Raji (cell line): ENCODE data around the gene DLGAP5.

ENCODE experiments used
- POLR2A ChIP-seq: IDR thresholded peaks from 2 replicates; pipeline ENCODE4 v1.6.1; 2011; ENCODE audit warnings: low read depth, low read length, control low read depth; ENCODE audit not compliant: insufficient read depth

The DLGAP5 gene

DNA sequence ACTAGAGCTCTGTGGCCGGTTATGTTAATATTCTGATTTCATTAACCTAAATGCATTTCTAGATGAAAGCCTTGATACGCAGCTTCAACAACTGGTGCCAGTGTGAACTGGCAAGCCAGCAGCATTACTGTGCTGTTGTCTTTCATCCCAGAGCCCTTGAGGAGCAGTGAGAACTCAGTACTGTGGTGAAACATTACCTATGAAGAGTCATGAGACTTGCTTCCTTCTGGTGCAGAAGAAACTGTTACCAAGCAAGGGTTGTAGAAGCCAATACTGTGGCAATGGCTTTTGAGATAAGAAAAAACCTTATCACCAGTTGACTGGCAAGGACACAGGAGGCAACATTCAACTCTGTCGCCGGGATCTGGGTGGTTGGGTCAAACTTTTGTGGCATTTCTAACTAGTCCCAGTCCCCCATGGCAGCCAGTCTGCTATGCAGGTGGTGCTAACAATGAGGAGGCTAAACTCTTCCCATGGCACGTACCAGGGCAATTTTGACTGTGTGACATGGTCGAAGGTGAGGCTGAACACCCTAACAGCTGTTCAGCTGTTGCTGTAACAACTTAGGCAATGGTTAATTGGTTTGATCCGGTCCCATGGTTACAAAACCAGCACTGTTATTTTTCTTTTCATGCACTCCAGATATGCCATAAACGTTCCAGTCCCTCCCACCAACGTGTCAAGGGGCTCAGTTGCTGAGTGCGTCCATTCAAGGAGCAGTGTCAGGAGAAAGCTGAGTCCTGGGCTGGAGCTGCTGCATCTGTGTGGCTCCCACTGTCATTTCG is 74.9 kb downstream of the DLGAP5 start:
- TF ChIP-seq POLR2A: no peak

DNA sequence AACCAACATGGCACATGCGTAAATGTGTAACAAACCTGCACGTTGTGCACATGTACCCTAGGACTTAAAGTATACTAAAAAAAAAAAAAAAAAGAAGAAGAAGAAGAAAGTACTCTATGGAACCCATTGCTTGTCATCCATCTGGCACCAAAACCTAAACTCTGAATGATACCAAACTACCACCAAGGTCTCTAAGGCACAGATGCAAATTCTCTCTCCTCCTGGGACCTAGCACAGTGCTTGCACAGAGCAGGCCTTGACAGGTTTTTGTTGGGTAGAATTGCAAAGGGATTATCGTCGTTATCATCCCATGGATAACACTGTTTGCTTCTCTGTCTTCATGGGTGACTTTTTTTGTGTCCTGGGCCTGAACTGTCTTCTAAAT is 75.5 kb downstream of the DLGAP5 start:
- no peak for TF ChIP-seq POLR2A

DNA sequence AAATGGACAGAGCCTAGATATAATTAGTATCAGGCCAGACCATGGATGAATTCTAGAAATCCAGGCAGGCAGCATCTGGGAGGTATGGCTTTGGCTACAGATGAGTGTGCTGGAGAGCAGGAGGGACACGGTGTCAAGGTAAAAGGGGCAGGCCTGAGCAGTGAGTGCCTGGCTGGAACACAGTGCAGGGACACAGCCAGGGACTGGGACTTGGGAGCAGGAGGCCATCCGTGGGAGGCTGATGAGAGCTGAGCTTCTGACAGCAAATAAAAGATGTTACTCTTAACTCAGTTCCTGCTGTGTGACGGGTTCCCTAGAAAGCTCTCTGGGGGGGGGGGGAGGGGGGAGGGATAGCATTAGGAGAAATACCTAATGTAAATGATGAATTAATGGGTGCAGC is 75.9 kb downstream of the DLGAP5 start:
- no peak for TF ChIP-seq POLR2A

- TF ChIP-seq POLR2A: no peak
These were observed 76.7 kb downstream of the DLGAP5 start for GRCh38 chr14:55114720-55115119.

GRCh38 chr14:55111122-55111708 is 80.2 kb downstream of the DLGAP5 start:
- no peak for TF ChIP-seq POLR2A

DNA sequence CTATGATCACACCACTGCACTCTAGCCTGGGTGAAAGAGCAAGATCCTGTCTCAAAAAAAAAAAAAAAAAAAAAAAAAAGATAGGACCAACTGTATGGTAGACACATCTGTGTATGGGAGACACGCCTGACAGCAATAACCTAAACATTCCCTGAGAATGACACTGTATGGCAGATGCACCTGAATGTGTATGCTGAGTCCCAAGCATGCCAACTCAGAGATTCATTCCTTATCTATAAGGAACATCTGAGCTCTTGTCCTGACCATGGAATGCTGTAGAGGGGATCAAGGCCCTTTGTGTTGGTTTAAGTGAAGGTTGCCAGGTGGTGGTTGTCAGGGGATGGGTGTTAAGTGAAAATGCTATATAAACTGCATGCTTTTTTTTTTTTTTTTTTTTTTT is 81.5 kb downstream of the DLGAP5 start:
- no peak for TF ChIP-seq POLR2A

GRCh38 chr14:55107766-55108554 is 83.4 kb downstream of the DLGAP5 start:
- no peak for TF ChIP-seq POLR2A

DNA sequence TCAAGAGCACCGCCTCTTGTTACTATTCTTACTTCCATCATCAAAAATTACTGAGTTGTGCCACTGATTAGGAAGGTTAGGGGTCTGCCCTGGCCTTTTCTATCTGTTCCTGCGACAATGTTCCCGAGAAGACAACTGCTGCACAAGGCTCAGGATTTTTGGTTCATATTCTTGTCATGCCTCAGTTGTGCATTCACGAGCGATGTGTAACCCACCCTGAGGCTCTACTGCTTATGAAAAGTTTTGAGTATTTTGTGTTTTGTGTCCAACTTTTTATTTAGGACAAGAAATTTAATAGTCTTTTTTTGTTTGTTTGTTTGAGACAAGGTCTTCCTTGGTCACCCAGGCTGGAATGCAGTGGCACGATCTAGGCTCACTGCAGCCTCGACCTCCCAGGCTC is 85.4 kb downstream of the DLGAP5 start:
- TF ChIP-seq POLR2A: no peak

DNA sequence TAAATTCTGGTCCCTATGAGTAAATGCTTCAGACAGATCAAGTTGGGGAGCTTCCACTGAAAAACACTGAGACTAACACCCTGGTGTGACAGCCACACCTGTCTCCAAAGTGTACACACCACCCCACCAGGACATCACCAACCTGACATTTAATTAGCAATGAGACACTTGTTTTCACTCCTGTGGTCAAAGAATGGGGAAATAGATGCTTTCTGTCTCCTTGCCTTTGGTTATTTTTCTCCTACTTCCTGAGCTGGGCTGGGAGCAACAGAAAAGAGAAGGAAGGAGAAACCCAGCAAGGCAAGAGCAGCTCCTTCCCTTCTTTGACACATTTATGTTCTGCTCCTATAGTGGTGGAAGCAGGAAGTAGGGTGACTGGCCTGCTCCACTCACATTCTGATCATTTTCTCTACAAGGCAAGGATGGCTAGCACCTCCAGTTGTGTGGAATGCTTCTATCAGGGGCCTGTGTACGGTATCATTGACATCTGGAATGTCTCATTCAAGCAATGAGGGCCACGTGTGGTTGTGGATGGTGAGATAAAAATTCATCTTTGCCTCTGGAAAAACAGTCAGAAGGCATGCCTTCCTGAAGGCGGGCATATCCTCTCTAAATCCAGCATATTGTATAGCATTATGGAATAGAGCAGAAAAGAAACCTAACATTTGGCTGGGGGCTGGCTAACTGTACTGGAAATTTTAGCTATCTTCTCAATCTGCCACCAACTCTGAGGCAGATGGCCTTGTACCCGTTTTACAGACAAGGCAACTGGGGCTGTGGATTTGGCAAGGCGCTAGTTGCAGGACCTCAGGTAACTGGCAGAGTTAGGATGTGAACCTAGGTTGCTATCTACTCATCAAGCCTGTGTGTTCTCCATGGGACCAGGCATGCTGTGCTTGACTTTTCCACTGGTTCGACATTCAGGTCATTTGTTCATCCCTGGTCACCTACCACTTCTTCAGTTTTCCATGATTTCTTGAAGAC is 87.1 kb downstream of the DLGAP5 start:
- TF ChIP-seq POLR2A: no peak

DNA sequence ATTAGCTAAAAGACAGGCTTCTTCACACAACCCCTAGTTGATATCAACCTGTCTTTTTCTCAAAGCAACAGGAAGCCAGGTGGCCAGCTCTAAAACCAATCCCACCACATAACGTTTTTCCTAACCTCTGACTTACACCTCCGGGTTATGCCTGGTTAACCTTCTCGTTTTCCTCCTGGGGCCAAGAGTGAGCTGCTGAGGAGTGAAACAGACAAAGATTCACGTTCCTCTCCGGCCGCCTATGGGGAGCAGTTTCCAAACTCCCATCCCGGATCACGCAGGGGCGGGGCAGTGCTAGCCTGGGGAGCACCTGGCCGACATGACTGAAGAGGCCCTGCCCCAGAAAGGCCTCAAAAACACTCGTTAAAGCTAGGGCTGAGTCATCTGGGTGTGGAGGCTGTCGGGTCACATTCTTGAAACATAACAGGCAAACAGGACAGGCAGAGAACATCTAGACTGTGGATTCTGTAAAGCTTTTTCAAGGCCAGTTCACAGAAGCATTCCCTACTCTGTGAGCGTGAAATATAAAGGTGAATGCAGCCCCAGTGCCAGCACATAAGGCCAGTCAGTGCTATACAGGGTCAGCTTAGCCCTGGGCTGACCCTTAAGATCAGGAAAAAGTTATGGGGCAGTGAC is 88.3 kb downstream of the DLGAP5 start:
- TF ChIP-seq POLR2A: no peak

GRCh38 chr14:55102141-55102621 is 89.2 kb downstream of the DLGAP5 start:
- TF ChIP-seq POLR2A: peak; percentile 53; the same call in 1 of the 2 replicates

GRCh38 chr14:55101698-55102097 is 89.7 kb downstream of the DLGAP5 start:
- TF ChIP-seq POLR2A: no peak

DNA sequence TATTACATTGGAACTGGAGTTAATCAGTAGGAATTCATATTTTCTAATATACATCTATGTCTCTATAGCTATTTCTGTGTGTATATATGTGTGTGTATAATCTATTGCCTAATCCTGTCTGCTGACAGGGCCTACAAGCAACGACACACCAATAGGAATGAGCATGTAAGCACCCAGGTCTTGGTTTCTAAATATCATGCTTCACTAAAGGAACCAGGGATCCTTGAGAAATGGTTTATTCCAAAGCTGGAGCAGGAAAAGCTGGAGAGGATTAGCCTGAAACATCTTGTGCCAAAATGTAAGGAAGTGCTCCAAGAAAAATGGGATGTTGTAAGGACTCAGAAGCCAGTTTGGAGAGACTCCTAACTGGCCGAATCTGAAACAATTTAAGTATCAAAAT is 91.6 kb downstream of the DLGAP5 start:
- no peak for TF ChIP-seq POLR2A

- no peak for TF ChIP-seq POLR2A
These were observed 92.9 kb downstream of the DLGAP5 start for GRCh38 chr14:55098561-55098898.
